GM21367 (cell line): ENCODE data around the gene MYO1F.

ENCODE experiments used
- ATAC-seq: cut with Tn5 transposase; IDR thresholded peaks from one replicate; pipeline ENCODE4 v1.9.1; 2021; ENCODE audit not compliant: unreplicated experiment

Gene MYO1F

GRCh38 chr19:8499048-8499833 is 78.0 kb downstream of the MYO1F start:
- no peak for ATAC-seq

- ATAC-seq, result no peak
Observed at GRCh38 chr19:8498295-8498694, 78.9 kb downstream of the MYO1F start.

GRCh38 chr19:8494158-8494557 is 83.1 kb downstream of the MYO1F start:
- no peak for ATAC-seq

- ATAC-seq, result no peak
Observed at GRCh38 chr19:8491574-8491973, 85.7 kb downstream of the MYO1F start.

GRCh38 chr19:8490873-8491272 is 86.4 kb downstream of the MYO1F start:
- no peak for ATAC-seq

- no peak for ATAC-seq
Observed at GRCh38 chr19:8490395-8490760, 86.9 kb downstream of the MYO1F start.

GRCh38 chr19:8489561-8490394 is 87.5 kb downstream of the MYO1F start:
- no peak for ATAC-seq

GRCh38 chr19:8488365-8488764 is 88.9 kb downstream of the MYO1F start:
- no peak for ATAC-seq

- ATAC-seq, result no peak
Observed at GRCh38 chr19:8487137-8487851, 89.9 kb downstream of the MYO1F start.

GRCh38 chr19:8486661-8487136 is 90.5 kb downstream of the MYO1F start:
- ATAC-seq, result no peak

- ATAC-seq, result no peak
Observed at GRCh38 chr19:8485561-8486371, 91.5 kb downstream of the MYO1F start.

- ATAC-seq, result no peak
Observed at GRCh38 chr19:8484331-8484894, 92.8 kb downstream of the MYO1F start.

GRCh38 chr19:8483165-8483564 is 94.1 kb downstream of the MYO1F start:
- no peak for ATAC-seq

GRCh38 chr19:8482696-8483095 is 94.5 kb downstream of the MYO1F start:
- ATAC-seq, result no peak

GRCh38 chr19:8481616-8482015 is 95.6 kb downstream of the MYO1F start:
- no peak for ATAC-seq

GRCh38 chr19:8481201-8481600 is 96.0 kb downstream of the MYO1F start:
- ATAC-seq, result no peak

GRCh38 chr19:8478598-8478997 is 98.6 kb downstream of the MYO1F start:
- ATAC-seq, result no peak

- ATAC-seq, result no peak
Observed at GRCh38 chr19:8477889-8478288, 99.4 kb downstream of the MYO1F start.

- ATAC-seq, result no peak
Observed at GRCh38 chr19:8476524-8476923, 100.7 kb downstream of the MYO1F start.

GRCh38 chr19:8475005-8475404 is 102.2 kb downstream of the MYO1F start:
- no peak for ATAC-seq
